ENCODE measurements around the gene UBE3B.

UBE3B gene

DNA sequence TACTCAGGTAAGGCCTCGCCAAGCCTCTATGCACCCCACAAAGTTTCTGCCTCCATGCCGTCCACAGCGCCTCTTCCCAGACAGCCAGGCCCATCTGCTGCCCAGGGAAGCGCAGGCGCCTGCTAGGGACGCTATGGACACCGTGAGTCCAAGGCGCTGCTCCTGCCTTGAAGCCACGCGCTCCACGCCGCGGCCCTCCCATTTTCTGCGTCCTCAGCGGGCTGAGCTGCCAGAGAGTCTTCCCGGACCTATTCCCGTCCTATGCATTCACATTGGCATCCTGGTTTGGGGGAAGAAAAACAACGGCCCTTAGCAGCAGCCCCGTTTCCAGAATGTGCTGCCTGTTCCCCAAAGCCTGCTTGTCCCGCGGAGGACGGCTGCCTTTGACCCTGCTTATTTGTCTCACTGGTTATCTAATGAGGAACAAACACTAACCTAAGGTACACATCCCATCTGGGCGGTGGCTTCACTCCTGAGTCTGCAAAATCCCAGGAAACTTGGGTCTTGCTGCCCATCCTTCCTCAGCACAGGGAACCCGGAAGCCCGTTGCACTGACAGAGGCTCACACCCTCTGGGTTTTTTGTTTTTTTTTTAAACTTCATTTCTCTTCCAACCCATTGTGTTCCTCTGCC, 57.9 kb downstream of the UBE3B start:
- DNase-seq, result no peak

DNA sequence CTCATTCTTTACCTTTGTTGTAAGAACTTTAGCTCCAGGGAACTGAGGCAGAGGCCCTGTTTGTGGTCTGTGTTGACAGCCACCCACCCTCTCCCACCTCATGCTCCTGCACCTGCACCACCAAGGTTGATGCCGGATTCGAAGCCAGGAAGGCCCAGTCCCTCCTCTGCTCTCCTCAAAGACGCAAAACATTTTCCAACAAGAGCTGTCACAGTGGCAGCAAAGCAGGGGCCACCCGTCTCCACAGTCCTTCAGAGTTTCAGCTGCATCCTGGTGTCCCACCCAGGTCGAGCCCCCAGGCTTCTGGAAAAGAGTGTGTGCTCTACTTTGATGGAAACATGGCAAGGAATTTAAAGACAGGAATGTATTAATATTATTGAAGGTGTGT, 58.4 kb downstream of the UBE3B start:
- no peak for DNase-seq

GRCh38 chr12:109537136-109537535, 59.7 kb downstream of the UBE3B start:
- no peak for DNase-seq

DNA sequence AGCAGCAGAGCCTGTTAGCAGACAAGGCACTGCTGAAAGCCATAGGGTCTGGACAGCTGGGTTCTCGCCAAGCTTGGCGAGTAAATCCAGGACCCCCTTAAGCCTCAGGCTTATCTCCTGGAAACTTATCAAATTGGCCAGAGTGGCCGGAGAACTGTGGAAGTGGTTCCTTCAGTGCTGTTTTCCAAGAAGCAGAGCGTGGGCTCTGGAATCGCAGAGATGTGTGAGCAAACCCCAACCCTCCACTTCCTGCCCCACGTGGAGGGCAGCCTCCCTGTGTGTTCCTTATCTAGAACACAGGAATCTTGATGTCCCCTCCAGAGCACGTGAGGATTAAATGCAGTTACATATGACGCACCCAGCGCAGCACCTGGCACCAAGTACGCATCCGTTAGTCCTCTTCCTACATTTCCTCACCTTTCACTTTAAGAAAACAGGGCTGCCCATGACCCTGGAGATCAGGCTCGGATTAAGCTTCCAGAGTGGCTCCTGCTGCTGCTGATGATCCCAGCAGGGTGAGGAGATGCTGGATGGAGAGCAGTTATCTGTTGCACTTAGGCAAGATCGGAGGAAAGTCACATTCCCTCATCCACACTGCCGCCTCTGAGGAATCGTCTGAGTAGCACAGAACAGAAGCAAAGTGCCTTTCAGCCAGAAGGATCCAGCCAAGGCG, 60.9 kb downstream of the UBE3B start:
- no peak for DNase-seq

GRCh38 chr12:109539508-109539907, 62.1 kb downstream of the UBE3B start:
- no peak for DNase-seq

DNA sequence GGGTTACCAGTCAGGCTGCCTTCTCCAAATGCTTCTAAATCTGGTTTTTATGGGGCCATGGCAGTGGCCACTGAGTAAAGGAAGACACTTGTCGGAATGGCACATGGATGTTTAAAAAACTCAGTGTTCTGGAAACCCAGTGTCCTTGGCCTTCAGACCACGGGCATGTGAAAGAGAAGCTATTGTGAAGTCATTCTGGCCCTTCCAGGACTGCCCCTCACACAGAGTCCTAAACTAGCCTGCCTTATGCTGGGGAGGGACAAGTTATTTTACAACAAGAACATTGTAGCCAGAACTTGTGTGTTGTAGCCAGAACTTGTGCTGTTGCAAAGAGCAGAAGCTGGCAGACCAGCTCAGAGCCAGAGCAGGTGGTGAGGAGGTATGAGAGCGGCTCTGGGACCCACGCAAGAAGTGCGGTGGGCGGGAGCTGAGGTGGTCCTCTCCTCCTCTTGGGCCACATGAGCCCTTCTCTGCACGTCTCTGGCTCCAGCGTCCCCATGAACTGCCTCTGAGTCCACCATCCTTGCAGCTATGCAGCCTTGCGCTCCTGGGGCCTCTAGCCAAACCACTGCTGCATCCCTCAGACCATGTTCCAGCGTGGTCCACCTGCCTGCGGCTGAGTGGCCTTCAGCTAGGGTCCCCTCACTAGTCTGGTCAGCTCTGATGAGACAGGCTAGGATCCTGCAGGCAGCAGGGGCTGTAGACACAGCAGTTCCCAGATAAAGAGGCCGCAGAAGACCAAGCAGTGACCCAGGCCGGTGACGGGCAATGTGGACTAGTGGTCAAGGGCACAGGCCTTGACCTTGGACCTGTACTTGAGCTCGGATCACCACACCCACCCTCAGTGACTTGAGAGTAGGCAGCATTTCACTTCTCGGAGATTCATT, 63.3 kb downstream of the UBE3B start:
- no peak for DNase-seq

DNA sequence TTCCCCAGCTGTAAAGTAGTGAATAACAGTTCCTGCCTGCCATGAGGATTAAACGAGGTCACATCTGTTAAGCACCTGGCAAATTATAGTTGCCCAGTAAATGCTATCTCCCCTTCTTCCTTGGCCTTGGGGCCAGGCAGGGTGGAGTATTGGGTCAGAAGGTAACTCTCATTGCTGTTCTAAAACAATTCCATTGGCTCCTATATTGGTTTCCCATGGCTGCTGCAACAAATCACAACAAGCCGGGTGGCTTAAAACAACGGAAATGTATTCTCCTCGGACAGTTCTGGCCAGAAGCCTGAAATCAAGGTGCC, 63.9 kb downstream of the UBE3B start:
- DNase-seq, result no peak

DNA sequence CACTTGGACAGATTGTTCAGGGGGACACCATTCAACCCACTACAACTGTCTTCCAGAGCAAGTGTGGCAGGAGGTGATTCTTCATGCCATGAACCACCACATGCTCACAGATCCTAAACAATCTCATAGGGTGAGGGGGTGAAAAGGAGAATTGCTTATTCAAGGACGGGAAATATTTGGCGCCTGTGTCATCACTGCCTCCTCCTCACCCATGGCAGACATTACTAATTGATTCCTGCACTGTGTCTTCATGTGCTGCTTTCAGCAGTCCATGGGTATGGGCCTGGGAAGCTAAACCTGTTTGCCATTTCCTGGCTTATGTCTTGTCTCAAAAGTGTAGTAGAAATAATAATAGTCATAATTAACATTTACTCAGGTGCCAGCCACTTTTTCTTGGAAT, 64.6 kb downstream of the UBE3B start:
- no peak for DNase-seq

DNA sequence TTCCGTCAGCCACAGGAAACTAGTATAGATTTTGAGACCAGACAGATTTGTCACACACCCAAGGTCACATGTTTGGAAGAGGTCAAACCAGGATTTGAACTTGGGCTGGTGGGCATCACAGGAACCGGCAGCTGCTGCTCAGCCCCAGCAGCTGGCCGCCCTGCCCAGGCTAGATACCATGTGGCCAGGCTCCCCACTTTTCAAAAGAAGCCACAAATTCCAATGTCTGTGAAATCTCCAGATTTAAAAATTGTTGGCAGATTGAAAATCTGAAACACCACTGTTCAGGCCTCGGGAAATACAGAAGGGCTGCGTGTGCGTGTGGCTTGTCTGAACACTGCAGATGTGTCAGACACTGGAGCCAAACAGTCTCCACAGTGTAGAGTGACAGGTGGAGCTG, 65.4 kb downstream of the UBE3B start:
- DNase-seq, result no peak

- peak; percentile 12 for DNase-seq
Observed at GRCh38 chr12:109544955-109545531, 67.6 kb downstream of the UBE3B start.

- DNase-seq, result no peak
Observed at GRCh38 chr12:109545826-109546225, 68.4 kb downstream of the UBE3B start.

GRCh38 chr12:109547286-109547685, 69.9 kb downstream of the UBE3B start:
- DNase-seq, result no peak

- no peak for DNase-seq
Observed at GRCh38 chr12:109548258-109548657, 70.8 kb downstream of the UBE3B start.

- no peak for DNase-seq
Observed at GRCh38 chr12:109549613-109550270, 72.3 kb downstream of the UBE3B start.

DNA sequence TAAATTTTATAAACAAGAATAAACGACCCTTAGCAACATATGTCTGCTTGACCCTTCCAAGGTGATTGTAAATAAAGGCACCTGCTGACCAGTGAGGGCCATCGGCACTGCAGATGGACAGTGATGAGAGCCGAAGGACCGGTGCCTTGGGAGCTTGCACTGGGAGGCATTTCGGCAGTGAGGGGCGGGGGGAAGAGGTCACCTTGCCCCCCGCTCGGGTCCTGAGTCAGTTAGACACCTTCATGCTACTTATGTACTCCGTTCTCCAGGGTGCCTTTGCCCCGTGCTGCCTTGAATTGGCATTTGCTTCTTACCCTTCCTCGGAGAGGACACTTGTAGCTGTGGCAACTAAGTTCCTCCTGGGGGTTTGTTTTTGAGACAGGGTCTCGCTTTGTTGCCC, 72.8 kb downstream of the UBE3B start:
- DNase-seq, result no peak

- DNase-seq, result no peak
Observed at GRCh38 chr12:109551108-109551507, 73.7 kb downstream of the UBE3B start.

DNA sequence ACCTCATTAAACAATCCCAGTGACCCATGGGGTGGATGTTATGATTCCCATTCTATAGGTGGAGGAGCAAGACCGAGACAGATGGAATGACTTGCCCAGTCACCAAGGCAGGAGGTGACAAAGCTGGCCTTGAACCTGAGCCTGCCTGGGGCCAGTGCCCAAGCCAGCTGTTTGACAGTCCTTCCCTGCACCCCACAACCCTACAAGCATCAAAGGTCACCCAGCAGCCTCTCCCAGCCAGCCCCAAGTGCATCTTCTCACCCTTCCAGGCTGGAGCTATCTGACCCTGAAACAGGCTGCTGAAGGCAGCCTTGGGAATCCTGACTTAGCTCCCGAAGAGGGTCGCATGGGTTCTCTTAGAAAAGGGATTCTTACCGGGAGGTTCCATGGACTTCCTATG, 75.5 kb downstream of the UBE3B start:
- no peak for DNase-seq

GRCh38 chr12:109553483-109553882, 76.0 kb downstream of the UBE3B start:
- no peak for DNase-seq

- DNase-seq, result no peak
Observed at GRCh38 chr12:109553906-109554500, 76.6 kb downstream of the UBE3B start.

DNA sequence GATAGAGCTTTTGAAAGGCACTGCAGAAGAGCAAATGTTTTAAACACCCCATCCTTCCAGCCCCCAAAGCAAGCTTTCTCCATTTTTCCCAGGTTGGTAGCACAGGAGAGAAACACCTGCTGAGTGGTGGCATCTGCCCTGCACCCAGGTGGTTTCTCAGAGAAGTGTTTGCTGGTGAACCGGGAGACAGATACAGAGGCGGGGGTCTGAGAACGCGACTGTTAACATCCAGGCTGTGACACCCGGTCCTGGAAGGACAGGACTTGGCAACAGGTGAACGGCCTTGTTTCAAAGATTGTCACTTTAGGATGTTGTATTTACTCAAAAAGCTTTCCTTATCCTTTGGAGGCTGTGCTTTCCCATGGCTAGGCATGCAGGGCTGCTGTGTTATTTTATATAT, 77.3 kb downstream of the UBE3B start:
- no peak for DNase-seq

GRCh38 chr12:109555431-109556315, 78.2 kb downstream of the UBE3B start:
- no peak for DNase-seq

GRCh38 chr12:109557200-109557599, 79.8 kb downstream of the UBE3B start:
- DNase-seq, result no peak
